ENCODE results near the gene RBM33.

DNA sequence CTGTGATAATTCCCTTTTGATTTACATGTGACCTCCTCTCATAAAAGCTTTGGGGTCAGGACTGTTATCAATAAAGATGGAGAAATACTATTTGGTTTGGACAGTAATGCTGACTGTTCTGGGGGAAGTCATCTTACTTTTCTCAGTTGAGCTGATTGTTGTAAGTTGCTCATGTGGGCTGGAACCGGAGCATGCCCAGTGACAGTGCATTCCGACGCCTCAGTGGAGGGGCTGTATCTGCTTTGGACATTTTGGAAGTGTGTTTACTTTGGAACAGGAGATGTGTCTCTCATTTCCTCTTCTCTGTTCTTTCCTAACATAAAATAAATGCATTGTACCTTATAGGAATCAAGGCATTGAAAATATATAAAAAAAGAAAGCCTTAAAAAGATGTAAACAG lies 30.1 kb downstream of the RBM33 start:
- no peak for TF ChIP-seq YY1 (IDR thresholded peaks at IDR 0.05; ENCODE audit: low read depth)
- TF ChIP-seq TCF12 (IDR thresholded peaks at IDR 0.05; ENCODE audit: low read depth): no peak
- TF ChIP-seq, protein P1, sequence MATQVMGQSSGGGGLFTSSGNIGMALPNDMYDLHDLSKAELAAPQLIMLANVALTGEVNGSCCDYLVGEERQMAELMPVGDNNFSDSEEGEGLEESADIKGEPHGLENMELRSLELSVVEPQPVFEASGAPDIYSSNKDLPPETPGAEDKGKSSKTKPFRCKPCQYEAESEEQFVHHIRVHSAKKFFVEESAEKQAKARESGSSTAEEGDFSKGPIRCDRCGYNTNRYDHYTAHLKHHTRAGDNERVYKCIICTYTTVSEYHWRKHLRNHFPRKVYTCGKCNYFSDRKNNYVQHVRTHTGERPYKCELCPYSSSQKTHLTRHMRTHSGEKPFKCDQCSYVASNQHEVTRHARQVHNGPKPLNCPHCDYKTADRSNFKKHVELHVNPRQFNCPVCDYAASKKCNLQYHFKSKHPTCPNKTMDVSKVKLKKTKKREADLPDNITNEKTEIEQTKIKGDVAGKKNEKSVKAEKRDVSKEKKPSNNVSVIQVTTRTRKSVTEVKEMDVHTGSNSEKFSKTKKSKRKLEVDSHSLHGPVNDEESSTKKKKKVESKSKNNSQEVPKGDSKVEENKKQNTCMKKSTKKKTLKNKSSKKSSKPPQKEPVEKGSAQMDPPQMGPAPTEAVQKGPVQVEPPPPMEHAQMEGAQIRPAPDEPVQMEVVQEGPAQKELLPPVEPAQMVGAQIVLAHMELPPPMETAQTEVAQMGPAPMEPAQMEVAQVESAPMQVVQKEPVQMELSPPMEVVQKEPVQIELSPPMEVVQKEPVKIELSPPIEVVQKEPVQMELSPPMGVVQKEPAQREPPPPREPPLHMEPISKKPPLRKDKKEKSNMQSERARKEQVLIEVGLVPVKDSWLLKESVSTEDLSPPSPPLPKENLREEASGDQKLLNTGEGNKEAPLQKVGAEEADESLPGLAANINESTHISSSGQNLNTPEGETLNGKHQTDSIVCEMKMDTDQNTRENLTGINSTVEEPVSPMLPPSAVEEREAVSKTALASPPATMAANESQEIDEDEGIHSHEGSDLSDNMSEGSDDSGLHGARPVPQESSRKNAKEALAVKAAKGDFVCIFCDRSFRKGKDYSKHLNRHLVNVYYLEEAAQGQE (IDR thresholded peaks at IDR 0.05; ENCODE audit: low read depth): no peak
- no peak for TF ChIP-seq FOXM1 (IDR thresholded peaks at IDR 0.05; ENCODE audit: borderline replicate concordance, low read depth)
- no peak for TF ChIP-seq CREB1 (IDR thresholded peaks at IDR 0.05; ENCODE audit: low read depth)
- no peak for TF ChIP-seq CEBPB (IDR thresholded peaks at IDR 0.05)
